Inflammatory macrophage treated with lipopolysaccharide for 4 hours (primary cell): ENCODE results near the gene DYNC1H1.
"Not testable (repeated sequence)": the region's sequence is repeated elsewhere in the genome, so short reads cannot be mapped to it uniquely, and the experiment has no call there.

ENCODE experiments used
- DNase-seq: peaks from one replicate; pipeline ENCODE4 v3.0.0-alpha.2; 2020

DYNC1H1 gene

GRCh38 chr14:102074415-102074964 lies 110.1 kb downstream of the DYNC1H1 start:
- no peak for DNase-seq

GRCh38 chr14:102075155-102075554 lies 110.8 kb downstream of the DYNC1H1 start:
- no peak for DNase-seq

GRCh38 chr14:102077382-102077709 lies 113.0 kb downstream of the DYNC1H1 start:
- DNase-seq = no peak

GRCh38 chr14:102078361-102078791 lies 114.0 kb downstream of the DYNC1H1 start:
- not testable (repeated sequence) for DNase-seq

GRCh38 chr14:102078831-102079699 lies 114.7 kb downstream of the DYNC1H1 start:
- no peak for DNase-seq

- DNase-seq = no peak
Measured at GRCh38 chr14:102079700-102079979, 115.3 kb downstream of the DYNC1H1 start.

GRCh38 chr14:102080183-102081080 lies 116.1 kb downstream of the DYNC1H1 start:
- DNase-seq = no peak

- DNase-seq = no peak
Measured at GRCh38 chr14:102081231-102082080, 117.1 kb downstream of the DYNC1H1 start.

- not testable (repeated sequence) for DNase-seq
Measured at GRCh38 chr14:102084522-102084921, 120.1 kb downstream of the DYNC1H1 start.

- DNase-seq = no peak
Measured at GRCh38 chr14:102084931-102085330, 120.6 kb downstream of the DYNC1H1 start.

- no peak for DNase-seq
Measured at GRCh38 chr14:102085488-102085887, 121.1 kb downstream of the DYNC1H1 start.

- DNase-seq = peak; percentile 80
Measured at GRCh38 chr14:102085948-102086708, 121.8 kb downstream of the DYNC1H1 start.

- DNase-seq = no peak
Measured at GRCh38 chr14:102086709-102086971, 122.3 kb downstream of the DYNC1H1 start.

- peak; percentile 93 for DNase-seq
Measured at GRCh38 chr14:102086972-102087761, 122.8 kb downstream of the DYNC1H1 start, which contains the start of gene HSP90AA1. HSP90AA1 (minus strand) TSS chr14:102087044; CDS start chr14:102086378, 666 bp downstream.

- no peak for DNase-seq
Measured at GRCh38 chr14:102087762-102088011, 123.3 kb downstream of the DYNC1H1 start.

GRCh38 chr14:102088012-102088792 lies 123.8 kb downstream of the DYNC1H1 start:
- peak; percentile 72 for DNase-seq

GRCh38 chr14:102089621-102090343 lies 125.4 kb downstream of the DYNC1H1 start:
- no peak for DNase-seq

GRCh38 chr14:102090713-102091112 lies 126.3 kb downstream of the DYNC1H1 start:
- DNase-seq = no peak

GRCh38 chr14:102092806-102093205 lies 128.4 kb downstream of the DYNC1H1 start:
- DNase-seq = no peak

- no peak for DNase-seq
Measured at GRCh38 chr14:102094101-102094500, 129.7 kb downstream of the DYNC1H1 start.
